Measurements from ENCODE around the gene CACNG5.
A peak's percentile ranks its signal among the peaks of the same experiment; 100 is the strongest.

Gene CACNG5

GRCh38 chr17:66906321-66907278 lies 71.7 kb downstream of the CACNG5 start:
- peak; percentile 62 for DNase-seq

- DNase-seq, result no peak
These were observed 75.0 kb downstream of the CACNG5 start for GRCh38 chr17:66909804-66910373.

GRCh38 chr17:66910651-66911285 lies 75.9 kb downstream of the CACNG5 start:
- no peak for DNase-seq

- no peak for DNase-seq
These were observed 80.3 kb downstream of the CACNG5 start for GRCh38 chr17:66915204-66915611.

GRCh38 chr17:66915792-66916191 lies 80.9 kb downstream of the CACNG5 start:
- DNase-seq, result no peak

GRCh38 chr17:66916946-66917345 lies 82.0 kb downstream of the CACNG5 start:
- DNase-seq, result no peak

GRCh38 chr17:66918896-66919295 lies 84.0 kb downstream of the CACNG5 start:
- DNase-seq, result no peak

- no peak for DNase-seq
These were observed 85.5 kb downstream of the CACNG5 start for GRCh38 chr17:66920435-66920834.

GRCh38 chr17:66920950-66921349 lies 86.0 kb downstream of the CACNG5 start:
- DNase-seq, result no peak

- DNase-seq, result no peak
These were observed 89.0 kb downstream of the CACNG5 start for GRCh38 chr17:66923886-66924285.

- no peak for DNase-seq
These were observed 91.0 kb downstream of the CACNG5 start for GRCh38 chr17:66925811-66926500.

- DNase-seq, result no peak
These were observed 94.0 kb downstream of the CACNG5 start for GRCh38 chr17:66928949-66929348.

GRCh38 chr17:66929591-66929990 lies 94.7 kb downstream of the CACNG5 start:
- no peak for DNase-seq

GRCh38 chr17:66930933-66931332 lies 96.0 kb downstream of the CACNG5 start:
- no peak for DNase-seq

- no peak for DNase-seq
These were observed 97.4 kb downstream of the CACNG5 start for GRCh38 chr17:66932311-66932710.

GRCh38 chr17:66934040-66934439 lies 99.1 kb downstream of the CACNG5 start:
- DNase-seq, result no peak
